Astrocyte (in vitro differentiated cells and primary cell): ENCODE results near the gene NENF. TPM values are rescaled to one million over a fixed set of nuclear protein-coding genes. Genes with fewer than 3 reads are reported as not detected.

Experiments
- DNase-seq: peaks from one replicate; pipeline ENCODE4 v3.0.0-alpha.2; 2010; ENCODE audit warnings: low read depth
- FAIRE-seq: peaks from 2 replicates; lab custom pipeline; 2011; peaks lifted over from hg19 to GRCh38; lab: Jason Lieb, UNC
- H2AFZ ChIP-seq: 2 replicates; pipeline ENCODE4 v1.6.0; 2012; ENCODE audit warnings: low read depth, low read length, inconsistent platforms
- H3K27ac ChIP-seq: 2 replicates; pipeline ENCODE4 v1.5.1; 2011; ENCODE audit warnings: low read depth, low read length, inconsistent platforms
- H3K27me3 ChIP-seq: 2 replicates; pipeline ENCODE4 v1.6.0; 2011; ENCODE audit warnings: low read length, inconsistent platforms; ENCODE audit not compliant: insufficient read depth
- H3K36me3 ChIP-seq: 2 replicates; pipeline ENCODE4 v1.5.1; 2011; ENCODE audit warnings: low read length, inconsistent platforms; ENCODE audit not compliant: insufficient read depth
- H3K4me1 ChIP-seq: 2 replicates; pipeline ENCODE4 v1.5.1; 2011; ENCODE audit warnings: low read length, inconsistent platforms; ENCODE audit not compliant: insufficient read depth
- H3K4me2 ChIP-seq: 2 replicates; pipeline ENCODE4 v1.6.0; 2012; ENCODE audit warnings: low read length, inconsistent platforms
- H3K4me3 ChIP-seq: 2 replicates; pipeline ENCODE4 v1.5.1; 2011; ENCODE audit warnings: low read depth, mild to moderate bottlenecking, low read length, inconsistent platforms; ENCODE audit not compliant: insufficient read depth
- H3K79me2 ChIP-seq: 2 replicates; pipeline ENCODE4 v1.6.0; 2012; ENCODE audit warnings: mild to moderate bottlenecking, low read length, inconsistent platforms; ENCODE audit not compliant: insufficient read depth
- H3K9ac ChIP-seq: 2 replicates; pipeline ENCODE4 v1.6.0; 2012; ENCODE audit warnings: mild to moderate bottlenecking, low read length, inconsistent platforms
- H3K9me3 ChIP-seq: 2 replicates; pipeline ENCODE4 v1.5.1; 2012; ENCODE audit warnings: low read depth, mild to moderate bottlenecking, low read length, inconsistent platforms; ENCODE audit not compliant: insufficient read depth
- H4K20me1 ChIP-seq: 2 replicates; pipeline ENCODE4 v1.6.0; 2012; ENCODE audit warnings: low read length, inconsistent platforms; ENCODE audit not compliant: insufficient read depth
- H3K27ac Mint-ChIP-seq: one replicate; pipeline ENCODE4 v1.8.0; 2021; ENCODE audit warnings: mild to moderate bottlenecking, mixed read lengths; ENCODE audit not compliant: unreplicated experiment
- H3K27me3 Mint-ChIP-seq: one replicate; pipeline ENCODE4 v1.8.0; 2021; ENCODE audit warnings: low read depth, mixed read lengths; ENCODE audit not compliant: unreplicated experiment
- H3K36me3 Mint-ChIP-seq: one replicate; pipeline ENCODE4 v1.8.0; 2021; ENCODE audit warnings: low read depth, mixed read lengths; ENCODE audit not compliant: unreplicated experiment
- H3K4me1 Mint-ChIP-seq: one replicate; pipeline ENCODE4 v1.8.0; 2021; ENCODE audit warnings: low read depth, mixed read lengths; ENCODE audit not compliant: unreplicated experiment
- H3K4me3 Mint-ChIP-seq: one replicate; pipeline ENCODE4 v1.8.0; 2021; ENCODE audit warnings: mild to moderate bottlenecking, moderate library complexity, mixed read lengths; ENCODE audit not compliant: unreplicated experiment
- H3K9me3 Mint-ChIP-seq: one replicate; pipeline ENCODE4 v1.8.0; 2021; ENCODE audit warnings: mild to moderate bottlenecking, mixed read lengths; ENCODE audit not compliant: unreplicated experiment
- CTCF ChIP-seq: IDR thresholded peaks from 2 replicates; pipeline ENCODE4 v1.5.1; 2011; ENCODE audit warnings: low read depth, mild to moderate bottlenecking, inconsistent platforms, low read length, moderate library complexity; ENCODE audit not compliant: insufficient read depth
- EZH2 ChIP-seq: IDR thresholded peaks from 2 replicates; pipeline ENCODE4 v1.6.1; 2012; ENCODE audit warnings: mild to moderate bottlenecking, low read length, inconsistent platforms; ENCODE audit not compliant: insufficient read depth
- total RNA-seq: library from RNA; stranded (reverse); gene quantifications from 2 replicates; pipeline ENCODE4 v1.2.1, GENCODE V29; 2021

NENF gene
- total RNA-seq, 1 donor from 2014 or later = 34.4 TPM

- TF ChIP-seq EZH2 (no peak), CTCF (no peak)
- no peaks in the 10 kb centered on the region for H3K27me3 ChIP-seq
- FAIRE-seq (no peak), DNase-seq (no peak)
- H3K9me3 ChIP-seq = no peaks in the 10 kb centered on the region
- H2AFZ ChIP-seq = no peak overlapping the region
- no peak overlapping the region for H3K4me3 ChIP-seq
- H3K4me1 Mint-ChIP-seq = peaks cover 48% of the 10 kb centered on the region
- no peaks in the 10 kb centered on the region for H4K20me1 ChIP-seq
- peak overlapping the region; percentile 51 for H3K27ac ChIP-seq
- no peaks in the 10 kb centered on the region for H3K36me3 ChIP-seq
- no peak overlapping the region for H3K4me2 ChIP-seq
- peaks cover 32% of the 10 kb centered on the region for H3K4me1 ChIP-seq
- no peak overlapping the region for H3K4me3 Mint-ChIP-seq
- H3K9me3 Mint-ChIP-seq = peaks cover 1% of the 10 kb centered on the region
- no peaks in the 10 kb centered on the region for H3K36me3 Mint-ChIP-seq
- H3K27ac Mint-ChIP-seq = peak overlapping the region; percentile 99
- H3K27me3 Mint-ChIP-seq = no peaks in the 10 kb centered on the region
- H3K79me2 ChIP-seq = no peaks in the 10 kb centered on the region
- H3K9ac ChIP-seq = peak overlapping the region; percentile 42
Measured at GRCh38 chr1:212487774-212488435, 55.2 kb downstream of the NENF start.

GRCh38 chr1:212488436-212489283, 55.9 kb downstream of the NENF start:
- Mint-ChIP-seq H3K27me3 (no peaks in the 10 kb centered on the region), H3K27ac (peak overlapping the region; percentile 99), H3K4me3 (no peak overlapping the region), H3K4me1 (peaks cover 48% of the 10 kb centered on the region), H3K36me3 (no peaks in the 10 kb centered on the region), H3K9me3 (peaks cover 1% of the 10 kb centered on the region)
- H3K4me1 ChIP-seq = peaks cover 29% of the 10 kb centered on the region
- DNase-seq = peak; percentile 85
- H3K4me3 ChIP-seq = no peak overlapping the region
- no peaks in the 10 kb centered on the region for H4K20me1 ChIP-seq
- H3K27ac ChIP-seq = peak overlapping the region; percentile 51
- FAIRE-seq = no peak
- H3K9ac ChIP-seq = peak overlapping the region; percentile 58
- H3K9me3 ChIP-seq = no peaks in the 10 kb centered on the region
- H3K27me3 ChIP-seq = no peaks in the 10 kb centered on the region
- no peaks in the 10 kb centered on the region for H3K79me2 ChIP-seq
- no peak overlapping the region for H2AFZ ChIP-seq
- no peak overlapping the region for H3K4me2 ChIP-seq
- TF ChIP-seq EZH2 = no peak
- no peak for TF ChIP-seq CTCF
- no peaks in the 10 kb centered on the region for H3K36me3 ChIP-seq
